Adrenal gland (tissue), 5 donors: ENCODE data around the gene TM7SF3.

Source experiments
- CTCF ChIP-seq, 6 experiments: fragments of 450-650 bp in 4 of 6; fragments of 200-600 bp in 2 of 6; sonication (generic) in 1 of 6; IDR thresholded peaks; 1 replicate in 5 of 6; 2 replicates in 1 of 6; pipeline versions ENCODE4 v1.5.1 to v1.8.0; 2016 to 2021; ENCODE audit warnings: antibody characterized with exemption in 6 of 6, mild to moderate bottlenecking in 2 of 6, moderate library complexity in 1 of 6
- POLR2A ChIP-seq, 2 donors: fragments of 450-650 bp; IDR thresholded peaks; one replicate each; pipeline ENCODE4 v1.6.1; 2017; ENCODE audit warnings: antibody characterized with exemption in 2 of 2, mild to moderate bottlenecking in 2 of 2, moderate library complexity in 1 of 2
- donor health status: DM: no; HTN: no; CAD: no.

GRCh38 chr12:27055966-27056365 is 41.8 kb upstream of the TM7SF3 start:
- TF ChIP-seq CTCF (IDR thresholded peaks at IDR 0.05) (no peak), POLR2A (IDR thresholded peaks at IDR 0.05) (no peak)
